Testis (tissue), 3 donors: ENCODE results near the gene BRINP2. TPM values are rescaled to one million over a fixed set of nuclear protein-coding genes. Genes with fewer than 3 reads are reported as not detected.

Experiments used
- DNase-seq: peaks from one replicate; pipeline ENCODE4 v3.0.0-alpha.2; 2019
- H3K27ac ChIP-seq, 2 donors: fragments of 200-600 bp; sonication (generic); one replicate each; pipeline ENCODE4 v1.5.1; 2019
- H3K27me3 ChIP-seq: fragments of 200-600 bp; sonication (generic); one replicate; pipeline ENCODE4 v1.5.1; 2019
- H3K36me3 ChIP-seq: fragments of 200-600 bp; sonication (generic); one replicate; pipeline ENCODE4 v1.5.1; 2017; ENCODE audit warnings: low read depth; ENCODE audit errors: missing control alignments
- H3K4me1 ChIP-seq: fragments of 200-600 bp; sonication (generic); one replicate; pipeline ENCODE4 v1.5.1; 2019
- H3K4me3 ChIP-seq, 2 donors: fragments of 200-600 bp; sonication (generic); one replicate each; pipeline ENCODE4 v1.5.1; 2017 to 2019
- H3K9me3 ChIP-seq: fragments of 200-600 bp; sonication (generic); one replicate; pipeline ENCODE4 v1.5.1; 2017
- POLR2A ChIP-seq: fragments of 450-650 bp; IDR thresholded peaks from one replicate; pipeline ENCODE4 v1.6.1; 2017; ENCODE audit warnings: antibody characterized with exemption, mild to moderate bottlenecking, moderate library complexity
- WGBS, 2 donors: methylation state at CpG; one replicate each; pipeline ENCODE4 v1.1.5; 2018; 5-methylcytosine and 5-hydroxymethylcytosine counted together
- intact Hi-C: fragments of 100-400 bp; cut with DNase I; formaldehyde crosslinking; loops from one replicate; pipeline ENCODE4 v1.15.1; 2023; ENCODE audit warnings: low total_unique reads
- polyA plus RNA-seq: library from polyadenylated mRNA; stranded (reverse); fragments of 350-450 nt; fragmentation: Illumina TruSeq; extraction: RNeasy Lipid Tissue Mini Kit (QIAGEN cat#74804); gene quantifications from one replicate; pipeline ENCODE4 v1.2.3, GENCODE V29; 2014; ENCODE audit warnings: low read depth, low replicate concordance; ENCODE audit not compliant: insufficient read depth
- total RNA-seq, 2 donors: library from RNA; depleted of rRNA; stranded (reverse); fragments of >200 nt; gene quantifications; one replicate each; pipeline ENCODE4 v1.2.3, GENCODE V29; 2016
- TF ChIP-seq, protein P1 (sequence below), 3 experiments: fragments of 450-650 bp in 2 of 3; fragments of 200-600 bp in 1 of 3; sonication (generic) in 1 of 3; IDR thresholded peaks; one replicate each; pipeline ENCODE4 v1.5.1; 2016 to 2019; ENCODE audit warnings: antibody characterized with exemption in 3 of 3, mild to moderate bottlenecking in 2 of 3, moderate library complexity in 1 of 3

The BRINP2 gene
- total and polyA plus RNA-seq, 3 donors from 2014 or later, result 5.9 to 6.7 (median 6.1) TPM

DNA sequence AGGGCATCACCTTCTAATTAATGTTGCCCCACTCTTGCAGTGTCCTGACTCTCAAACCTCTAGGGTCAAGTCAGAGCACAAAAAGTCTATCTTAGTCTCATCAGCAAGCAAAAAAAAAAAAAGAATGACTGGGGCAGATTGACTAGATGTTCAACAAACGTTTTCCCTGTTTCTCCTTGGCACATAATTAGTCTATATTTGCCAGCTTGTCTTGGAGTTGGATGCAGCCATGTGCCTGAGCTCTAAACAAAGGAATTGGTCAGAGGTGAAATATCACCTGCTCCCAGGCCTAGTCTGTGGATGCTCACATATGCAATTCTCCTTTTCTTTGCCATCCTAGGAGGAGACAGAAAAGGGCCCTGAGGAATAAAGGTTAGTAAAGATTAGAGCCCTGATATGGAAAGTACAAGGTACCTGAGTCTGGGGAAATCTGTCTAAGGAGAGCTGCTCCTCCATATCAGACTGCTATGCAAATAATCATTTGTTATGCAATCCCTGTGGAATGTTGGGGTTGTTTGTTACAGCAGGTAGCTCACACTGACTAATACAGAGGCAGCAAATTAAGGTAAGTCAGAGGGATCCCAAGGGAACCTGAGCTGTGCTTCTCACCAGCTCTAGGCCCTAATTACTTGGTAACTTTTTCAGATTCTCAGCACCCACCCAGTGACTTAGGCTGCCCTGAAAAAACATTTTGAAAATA lies 130.8 kb downstream of the BRINP2 start:
- intact Hi-C loops, result no loop called here
- H3K27me3 ChIP-seq, result no peaks in the 10 kb centered on the region

DNA sequence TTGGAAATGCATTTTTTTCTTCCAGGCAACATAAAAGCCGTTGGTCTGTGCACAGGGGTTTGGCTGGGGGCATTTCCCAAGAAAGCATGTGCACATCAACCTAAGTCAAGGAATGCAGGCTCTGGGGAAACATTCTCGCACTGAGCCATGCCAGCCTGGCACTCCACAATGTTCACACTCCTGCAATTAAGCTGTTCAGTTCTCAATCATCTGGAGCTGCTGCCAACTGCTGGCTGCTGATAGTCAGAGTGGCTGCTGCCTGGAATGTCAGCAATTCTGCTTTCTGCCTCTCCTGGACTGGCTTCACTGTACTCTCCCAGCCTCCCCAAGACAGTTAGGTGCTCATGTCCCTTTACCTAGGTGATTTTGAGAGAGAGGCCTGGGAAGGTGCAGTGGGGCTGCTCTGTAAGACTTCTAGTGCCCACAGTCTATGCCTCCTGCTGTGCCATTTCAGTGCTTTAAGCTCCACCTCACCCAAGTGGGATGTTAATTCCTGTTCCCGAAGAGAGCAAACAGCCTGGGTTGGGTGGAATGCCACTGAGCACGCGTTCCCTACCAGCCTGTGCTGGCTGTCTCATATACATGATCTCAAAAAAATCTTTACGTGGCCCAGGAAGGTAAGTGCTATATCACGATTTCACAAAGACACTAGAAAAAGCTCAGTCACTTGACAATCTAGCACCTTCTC lies 131.7 kb downstream of the BRINP2 start:
- TF ChIP-seq, protein P1, sequence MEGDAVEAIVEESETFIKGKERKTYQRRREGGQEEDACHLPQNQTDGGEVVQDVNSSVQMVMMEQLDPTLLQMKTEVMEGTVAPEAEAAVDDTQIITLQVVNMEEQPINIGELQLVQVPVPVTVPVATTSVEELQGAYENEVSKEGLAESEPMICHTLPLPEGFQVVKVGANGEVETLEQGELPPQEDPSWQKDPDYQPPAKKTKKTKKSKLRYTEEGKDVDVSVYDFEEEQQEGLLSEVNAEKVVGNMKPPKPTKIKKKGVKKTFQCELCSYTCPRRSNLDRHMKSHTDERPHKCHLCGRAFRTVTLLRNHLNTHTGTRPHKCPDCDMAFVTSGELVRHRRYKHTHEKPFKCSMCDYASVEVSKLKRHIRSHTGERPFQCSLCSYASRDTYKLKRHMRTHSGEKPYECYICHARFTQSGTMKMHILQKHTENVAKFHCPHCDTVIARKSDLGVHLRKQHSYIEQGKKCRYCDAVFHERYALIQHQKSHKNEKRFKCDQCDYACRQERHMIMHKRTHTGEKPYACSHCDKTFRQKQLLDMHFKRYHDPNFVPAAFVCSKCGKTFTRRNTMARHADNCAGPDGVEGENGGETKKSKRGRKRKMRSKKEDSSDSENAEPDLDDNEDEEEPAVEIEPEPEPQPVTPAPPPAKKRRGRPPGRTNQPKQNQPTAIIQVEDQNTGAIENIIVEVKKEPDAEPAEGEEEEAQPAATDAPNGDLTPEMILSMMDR (IDR thresholded peaks at IDR 0.05), result no peak
- no peak for TF ChIP-seq POLR2A
- Histone ChIP-seq H3K4me3 (no peak overlapping the region), H3K27ac (no peak overlapping the region), H3K36me3 (no peaks in the 10 kb centered on the region), H3K27me3 (no peaks in the 10 kb centered on the region), H3K9me3 (no peaks in the 10 kb centered on the region), H3K4me1 (no peaks in the 10 kb centered on the region)
- WGBS, 2 donors, result 81% methylated on average over 7 of the region's 7 CpGs
- DNase-seq, result peak; percentile 24
- intact Hi-C loops, result no loop called here

More for the DNA sequence above, 130.8 kb downstream of the BRINP2 start:
- 19 to 35% methylated on average over 1 of the region's 1 CpG for WGBS, 2 donors
- Histone ChIP-seq H3K27ac (no peak overlapping the region), H3K4me1 (no peaks in the 10 kb centered on the region), H3K4me3 (no peak overlapping the region), H3K9me3 (no peaks in the 10 kb centered on the region), H3K36me3 (no peaks in the 10 kb centered on the region)
- TF ChIP-seq, protein P1 (IDR thresholded peaks at IDR 0.05), result no peak
- DNase-seq, result no peak

DNA sequence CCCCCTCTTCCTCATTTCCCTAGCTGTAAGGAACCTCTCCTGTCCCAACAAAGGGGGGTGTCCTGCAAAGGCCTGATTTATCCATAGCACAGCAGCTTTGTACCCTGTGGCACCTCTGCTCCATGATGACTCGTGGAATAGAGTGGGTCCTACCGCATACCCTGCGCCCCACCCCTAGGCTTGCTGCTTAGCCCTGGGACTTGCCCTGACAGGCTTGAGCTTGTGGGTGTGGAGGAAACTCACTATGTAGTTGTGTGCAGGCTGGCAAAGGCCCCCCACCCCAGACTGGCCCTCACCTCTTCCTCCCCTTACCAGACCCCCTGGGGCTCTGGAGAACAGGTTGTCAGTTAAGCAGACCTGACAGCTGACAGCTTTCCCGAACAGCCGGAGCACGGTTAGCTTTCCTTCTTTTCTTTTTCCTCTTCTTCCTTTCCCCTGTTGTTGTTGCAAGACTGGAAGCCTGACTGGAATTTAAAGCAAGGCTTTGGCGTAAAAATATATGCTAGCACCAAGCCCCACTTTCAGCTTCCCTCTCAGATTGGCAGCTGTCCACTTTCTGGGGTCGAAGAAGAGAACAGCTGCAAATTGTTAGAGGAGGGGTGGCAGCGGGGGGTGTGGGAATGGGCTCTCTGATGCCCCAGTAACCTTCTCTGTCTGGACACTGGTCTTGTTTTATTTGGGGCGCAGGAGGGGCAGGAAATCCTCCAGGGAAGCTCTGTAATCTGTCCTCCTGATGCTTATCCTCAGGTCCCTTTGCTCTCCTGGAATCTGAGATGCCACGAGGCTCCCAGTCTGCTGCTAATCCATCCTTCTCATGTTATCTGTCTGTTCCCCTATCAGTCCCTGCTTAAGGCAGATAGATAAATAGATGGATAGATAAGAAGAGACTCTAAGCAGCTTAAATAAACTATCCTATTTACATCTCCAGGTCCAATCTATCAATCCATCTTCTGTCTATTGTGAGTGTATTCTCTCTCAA lies 134.6 kb downstream of the BRINP2 start:
- no peaks in the 10 kb centered on the region for H3K4me1 ChIP-seq
- no peak for DNase-seq
- intact Hi-C loops, result no loop called here

DNA sequence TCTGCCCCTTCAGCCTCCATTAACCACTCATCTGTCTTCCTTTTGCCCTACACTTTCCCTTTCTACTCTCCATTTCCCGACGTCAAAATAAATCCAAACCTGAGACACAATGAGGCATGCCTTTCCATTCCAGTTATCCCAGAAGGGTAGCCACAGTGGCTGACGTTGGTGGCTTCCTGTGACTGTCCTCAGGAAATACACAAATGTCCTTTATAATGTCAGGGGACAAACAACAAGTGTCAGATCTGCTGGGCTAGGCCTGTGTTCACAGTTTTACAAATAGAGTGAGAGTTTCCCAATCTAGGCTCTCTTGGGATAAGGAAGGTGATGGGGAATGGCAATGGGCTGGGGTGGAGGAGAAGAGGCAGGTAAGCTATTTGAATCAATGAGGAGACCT lies 135.3 kb downstream of the BRINP2 start:
- Histone ChIP-seq H3K27ac (no peak overlapping the region), H3K4me3 (no peak overlapping the region), H3K27me3 (no peaks in the 10 kb centered on the region), H3K36me3 (no peaks in the 10 kb centered on the region), H3K4me1 (no peaks in the 10 kb centered on the region), H3K9me3 (no peaks in the 10 kb centered on the region)
- DNase-seq, result no peak
- TF ChIP-seq, protein P1 (IDR thresholded peaks at IDR 0.05), result no peak
- TF ChIP-seq POLR2A, result no peak
- WGBS, 2 donors, result 60 to 70% methylated on average over 3 of the region's 3 CpGs
- intact Hi-C loops, result no loop called here

More for the DNA sequence above, 134.6 kb downstream of the BRINP2 start:
- Histone ChIP-seq H3K9me3 (no peaks in the 10 kb centered on the region), H3K27ac (no peak overlapping the region), H3K4me3 (no peak overlapping the region), H3K27me3 (no peaks in the 10 kb centered on the region), H3K36me3 (no peaks in the 10 kb centered on the region)
- WGBS, 2 donors, result 67 to 77% methylated on average over 10 to 11 of the region's 11 CpGs
- no peak for TF ChIP-seq POLR2A
- TF ChIP-seq, protein P1 (IDR thresholded peaks at IDR 0.05), result no peak
